Adrenal gland (tissue), 5 donors: ENCODE results near the gene ABCC2.

ENCODE experiments used
- CTCF ChIP-seq, 6 experiments: fragments of 450-650 bp in 4 of 6; fragments of 200-600 bp in 2 of 6; sonication (generic) in 1 of 6; IDR thresholded peaks; 1 replicate in 5 of 6; 2 replicates in 1 of 6; pipeline versions ENCODE4 v1.5.1 to v1.8.0; 2016 to 2021; ENCODE audit warnings: antibody characterized with exemption in 6 of 6, mild to moderate bottlenecking in 2 of 6, moderate library complexity in 1 of 6
- POLR2A ChIP-seq, 2 donors: fragments of 450-650 bp; IDR thresholded peaks; one replicate each; pipeline ENCODE4 v1.6.1; 2017; ENCODE audit warnings: antibody characterized with exemption in 2 of 2, mild to moderate bottlenecking in 2 of 2, moderate library complexity in 1 of 2
- donor health status: DM: no; HTN: no; CAD: no.

GRCh38 chr10:99798920-99799319 is 16.5 kb downstream of the ABCC2 start:
- no peak for TF ChIP-seq CTCF (IDR thresholded peaks at IDR 0.05)
- TF ChIP-seq POLR2A (IDR thresholded peaks at IDR 0.05), result no peak
